Stimulated activated CD4-positive, alpha-beta T cell treated with anti-CD3 and anti-CD28 coated beads, Interleukin-15, amount 100 ng/mL, for 48 hours (primary cell): ENCODE results near the gene ANKMY1.

Source experiments
- DNase-seq, 2 donors: peaks; one replicate each; pipeline ENCODE4 v3.0.0-alpha.2; 2020; ENCODE audit warnings: low read depth in 2 of 2

The ANKMY1 gene

GRCh38 chr2:240460253-240460711 is 97.5 kb downstream of the ANKMY1 start:
- no peak for DNase-seq

GRCh38 chr2:240459401-240460252 is 98.2 kb downstream of the ANKMY1 start:
- DNase-seq, result no peak

GRCh38 chr2:240458900-240459391 is 98.8 kb downstream of the ANKMY1 start:
- no peak for DNase-seq

- DNase-seq, result no peak
Observed at GRCh38 chr2:240458044-240458899, 99.5 kb downstream of the ANKMY1 start.

DNA sequence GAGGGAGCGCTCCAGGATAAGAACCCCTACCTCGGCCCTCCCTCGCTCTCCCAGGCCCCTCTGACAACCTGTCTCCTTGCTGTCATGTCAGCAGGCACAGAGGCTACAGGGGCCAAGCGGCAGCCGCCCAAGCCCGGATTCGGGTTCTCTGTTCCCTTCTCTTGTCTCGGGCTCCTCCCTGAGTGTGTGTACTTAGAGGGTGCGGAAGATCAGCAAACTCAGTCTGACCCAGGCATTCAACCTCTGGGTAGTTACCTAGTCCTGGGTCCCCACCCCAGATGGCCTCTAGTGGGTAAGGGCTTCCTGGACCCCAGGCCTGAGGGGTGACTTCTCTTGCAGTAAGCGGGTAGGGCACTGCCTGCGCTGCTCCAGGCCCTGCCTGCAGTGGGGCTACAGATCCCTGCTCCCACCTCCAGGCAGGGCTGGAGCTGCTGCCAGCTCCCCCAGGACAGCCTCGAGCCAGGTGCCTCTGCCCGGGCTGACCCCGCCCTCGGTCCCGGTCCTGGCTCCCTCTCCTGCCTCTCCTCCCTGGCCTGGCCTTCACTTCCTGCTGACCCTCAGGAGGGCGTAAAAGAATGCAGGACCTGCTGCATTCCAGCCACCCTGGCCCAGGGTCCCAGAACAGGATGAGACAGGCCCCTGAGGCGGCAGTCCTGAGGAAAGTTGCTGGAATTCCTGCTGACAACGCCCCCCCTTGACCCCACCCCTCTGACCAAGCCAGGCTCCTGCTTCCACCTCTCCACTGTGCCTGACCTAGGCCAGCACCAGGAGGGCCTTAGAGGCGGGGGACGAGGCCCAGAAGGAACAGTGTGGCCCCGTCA is 100.4 kb downstream of the ANKMY1 start:
- DNase-seq, result no peak

GRCh38 chr2:240456447-240457222 is 101.2 kb downstream of the ANKMY1 start:
- no peak for DNase-seq

DNA sequence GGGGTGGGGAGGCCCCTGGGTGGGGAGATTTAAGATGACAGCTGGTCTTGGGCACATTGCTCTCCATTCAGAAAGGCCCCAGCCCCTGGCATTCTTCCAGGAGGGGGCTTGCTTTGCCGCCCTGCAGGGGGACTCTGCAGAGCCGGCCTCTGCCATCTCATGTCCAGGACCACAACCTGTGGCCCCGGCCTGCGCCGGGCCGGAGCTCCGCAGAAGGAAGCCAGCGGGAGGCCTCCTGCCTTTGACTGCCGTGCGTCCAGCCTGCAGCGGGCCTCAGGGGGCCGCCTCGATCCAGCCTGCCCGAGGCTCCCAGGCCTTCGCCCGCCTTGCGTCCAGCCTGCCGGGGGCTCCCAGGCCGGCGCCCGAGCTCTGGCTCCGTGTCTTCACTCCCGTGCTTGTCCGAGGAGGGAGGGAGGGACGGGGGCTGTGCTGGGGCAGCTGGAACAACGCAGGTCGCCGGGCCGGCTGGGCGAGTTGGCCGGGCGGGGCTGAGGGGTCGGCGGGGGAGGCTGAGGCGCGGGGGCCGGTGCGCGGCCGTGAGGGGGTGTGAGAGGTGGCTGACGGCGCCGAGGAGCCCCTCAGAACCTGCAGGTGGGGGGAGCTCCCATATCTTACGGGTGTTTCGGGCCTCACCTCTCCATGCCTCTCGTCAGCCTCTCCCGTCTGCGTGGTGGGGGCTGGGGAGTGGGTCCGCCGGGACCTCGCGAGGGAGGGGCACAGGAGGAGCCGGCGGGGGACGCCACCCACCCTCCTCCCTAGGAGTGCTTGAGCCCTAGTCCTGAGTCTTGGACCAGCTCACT is 101.9 kb downstream of the ANKMY1 start:
- DNase-seq, result no peak

DNA sequence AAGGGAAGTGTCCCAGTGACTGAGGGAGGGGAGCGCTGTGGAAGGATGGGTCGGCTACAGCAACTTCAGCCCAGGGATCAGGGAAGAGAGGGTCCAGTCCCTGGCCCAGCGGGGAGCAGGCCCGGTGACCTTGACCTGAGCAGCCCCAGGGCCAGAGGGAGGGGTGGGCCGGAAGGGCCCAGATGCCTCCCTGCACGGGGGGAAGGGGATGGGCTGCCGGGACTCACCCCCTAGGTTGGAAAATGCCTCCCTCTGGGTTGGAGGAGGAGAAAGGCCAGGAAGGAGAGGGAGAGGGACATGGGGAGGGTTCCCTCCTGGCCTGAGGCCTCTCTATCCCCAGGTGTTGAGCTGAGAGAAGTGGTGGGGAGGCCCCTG is 102.5 kb downstream of the ANKMY1 start:
- no peak for DNase-seq

DNA sequence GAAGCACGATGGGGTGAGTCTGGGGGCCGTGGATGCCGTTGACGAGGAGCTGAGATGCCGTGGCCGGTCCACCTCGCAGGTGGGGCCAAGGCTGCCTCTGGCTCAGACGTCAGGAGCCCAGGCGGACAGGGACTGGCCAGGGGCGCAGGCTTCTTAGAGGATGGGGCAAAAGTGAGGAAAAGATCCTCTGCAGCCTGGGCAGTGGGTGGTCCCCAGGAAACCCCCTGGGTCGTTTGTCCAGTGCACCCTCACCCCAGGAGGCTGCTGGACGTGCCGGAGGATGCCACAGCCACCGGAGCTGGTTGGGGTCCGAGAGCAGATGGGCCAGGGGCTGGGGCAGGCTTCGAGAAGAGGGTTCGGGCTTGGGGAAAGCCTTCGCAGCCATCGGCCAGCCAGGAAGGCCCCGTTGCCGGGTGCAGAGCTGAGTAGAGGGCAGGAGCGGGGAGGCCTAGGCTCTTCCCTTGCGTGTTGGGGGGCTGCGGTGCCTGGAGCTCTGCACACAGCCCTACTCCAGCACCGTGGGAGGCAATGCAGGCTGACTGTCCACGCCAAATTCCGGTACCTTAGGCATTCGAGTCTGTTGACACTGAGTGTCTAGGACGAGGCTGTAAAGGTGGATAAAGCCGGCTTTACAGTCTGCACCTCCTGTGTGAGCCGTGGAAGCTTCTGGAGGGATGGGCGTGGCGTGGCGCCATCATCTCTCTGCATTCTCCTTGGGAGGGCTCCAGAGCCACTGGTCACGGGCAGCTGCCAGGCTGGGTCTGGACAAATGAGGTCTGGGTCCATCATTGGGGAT is 103.5 kb downstream of the ANKMY1 start:
- no peak for DNase-seq

- no peak for DNase-seq
Observed at GRCh38 chr2:240453461-240454105, 104.2 kb downstream of the ANKMY1 start.

DNA sequence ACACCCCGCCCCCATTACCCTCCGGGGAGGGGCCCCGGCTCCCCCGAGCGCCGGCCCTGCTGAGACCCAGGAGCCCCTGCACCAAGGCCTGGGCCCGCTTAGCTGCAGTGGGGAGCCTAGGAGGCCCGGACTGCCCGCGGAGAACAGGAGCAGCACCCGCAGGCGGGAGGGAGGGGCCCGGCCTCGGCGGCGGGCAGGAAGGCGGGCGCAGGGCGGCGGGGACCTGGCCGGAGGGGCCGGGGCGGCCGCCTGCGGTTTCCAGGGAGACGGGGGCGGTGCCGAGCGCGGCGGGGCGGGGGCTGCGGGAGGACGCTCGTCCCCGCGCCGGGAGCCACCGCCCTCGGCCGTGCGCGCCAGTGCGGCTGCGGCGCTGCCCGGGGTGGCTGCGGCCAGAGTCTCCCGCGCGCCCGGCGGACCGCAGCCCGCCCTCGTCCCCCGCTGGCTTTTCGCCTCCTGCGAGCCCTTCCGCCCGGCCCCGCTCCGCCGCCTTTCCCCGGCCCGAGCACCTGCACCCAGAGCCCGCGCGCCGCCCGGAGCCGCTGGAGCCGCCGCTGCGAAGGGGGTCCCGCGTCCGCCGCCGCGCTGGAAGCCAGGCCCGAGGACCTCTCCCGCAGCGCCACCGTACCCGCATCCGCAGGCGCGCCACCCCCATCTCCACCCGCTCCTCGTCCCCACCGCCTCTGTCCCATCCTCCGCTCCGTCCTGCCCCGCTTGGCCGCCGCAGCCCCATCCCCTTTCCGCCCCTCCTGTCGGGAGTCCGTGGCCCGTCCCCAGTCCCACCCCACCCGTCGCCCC is 105.1 kb downstream of the ANKMY1 start:
- DNase-seq, result no peak

DNA sequence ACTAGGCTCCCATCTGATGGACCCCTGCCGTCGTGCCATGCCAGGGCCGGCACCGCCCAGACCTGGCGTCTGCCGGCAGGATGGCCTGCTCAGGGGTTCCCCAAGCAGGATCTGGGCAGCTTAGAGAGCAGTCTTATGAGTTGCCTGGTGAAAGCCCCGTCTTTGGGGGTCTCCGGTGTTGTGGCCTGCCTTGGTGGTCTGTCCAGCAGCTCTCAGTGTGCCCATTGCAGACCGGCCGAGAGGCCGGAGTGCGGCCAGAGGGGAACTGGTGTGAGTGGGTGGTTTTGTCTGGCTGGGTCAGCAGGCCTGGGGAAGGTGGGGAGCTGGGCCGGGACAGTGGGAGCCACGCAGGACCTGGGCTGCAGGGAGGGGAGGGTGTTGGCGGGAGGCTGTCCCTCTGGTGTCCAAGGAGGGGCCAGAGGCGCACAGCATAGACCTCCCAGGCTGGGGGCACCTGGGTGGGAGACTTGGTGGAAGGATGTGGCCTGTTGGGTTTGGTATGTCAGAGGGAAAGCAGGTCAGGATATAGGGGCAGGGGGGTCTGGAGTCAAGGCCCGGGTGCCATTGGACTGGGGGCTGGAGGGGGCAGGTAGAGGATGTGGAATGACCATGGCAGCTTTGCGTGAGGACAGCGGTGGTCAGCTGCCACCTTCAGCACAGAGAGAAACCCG is 105.9 kb downstream of the ANKMY1 start:
- no peak for DNase-seq

GRCh38 chr2:240451108-240451611 is 106.6 kb downstream of the ANKMY1 start:
- DNase-seq, result no peak

DNA sequence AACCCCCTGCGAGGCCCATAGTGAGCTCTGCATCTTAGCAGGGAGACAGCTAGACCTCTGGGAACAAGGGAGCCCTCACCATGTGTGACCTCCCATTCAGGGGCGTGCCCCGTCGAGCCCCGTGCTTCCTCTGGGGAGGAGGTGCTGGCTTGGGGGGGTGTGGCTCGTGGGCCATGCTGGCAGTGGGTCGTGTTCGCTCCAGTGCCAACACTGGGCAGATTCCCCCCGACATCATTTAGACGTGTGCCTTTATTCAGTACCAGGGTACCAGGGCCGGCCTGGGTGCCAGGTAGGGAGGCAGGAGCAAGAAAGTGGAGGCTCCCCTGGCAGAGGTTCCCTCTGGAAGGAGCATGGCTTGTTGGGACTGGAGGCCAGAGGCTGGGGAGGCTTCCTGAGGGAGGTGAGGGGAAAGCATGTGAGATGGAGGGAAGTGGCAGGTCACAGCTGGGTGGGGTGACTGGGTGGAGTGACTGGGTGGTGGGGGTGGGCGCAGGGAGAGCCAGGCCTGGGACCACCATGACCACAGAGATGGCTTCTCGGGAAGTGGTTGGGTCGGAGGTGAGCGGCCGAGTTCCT is 107.2 kb downstream of the ANKMY1 start:
- DNase-seq, result no peak

DNA sequence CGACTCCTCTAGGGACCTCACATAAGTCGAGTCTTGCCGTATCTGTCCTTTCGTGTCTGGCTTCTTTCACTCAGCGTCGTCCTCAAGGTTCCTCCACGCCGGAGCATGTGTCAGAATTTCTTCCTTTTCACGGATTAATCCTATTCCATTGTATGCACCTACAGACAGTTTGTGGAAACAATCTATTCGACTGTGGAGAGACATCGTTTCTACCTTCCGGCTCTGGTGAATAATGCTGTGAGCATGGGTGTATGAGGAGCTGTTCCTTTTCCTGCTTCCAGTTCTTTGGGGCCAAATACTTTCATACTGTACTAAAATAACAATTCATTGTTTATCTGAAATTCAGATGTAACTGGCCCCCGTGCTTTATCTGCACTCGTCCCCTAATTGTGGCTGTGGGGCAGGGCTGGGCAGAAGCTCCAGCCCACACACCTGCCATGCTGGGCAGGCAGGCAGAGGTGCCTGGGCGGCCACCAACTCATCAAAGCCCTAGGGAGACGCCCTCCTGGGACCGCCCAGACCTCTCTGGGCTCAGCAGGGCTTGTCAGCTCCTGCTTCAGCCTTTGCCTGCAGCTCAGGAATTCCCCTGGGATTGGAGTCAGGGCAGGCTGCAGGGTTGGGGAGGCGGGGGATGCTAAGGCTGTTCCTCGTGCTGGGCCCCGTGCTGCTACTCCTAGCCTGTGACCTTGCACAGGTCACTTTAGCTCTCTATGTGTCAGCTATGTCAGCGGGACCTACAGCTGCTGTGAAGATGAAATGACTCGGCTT is 107.8 kb downstream of the ANKMY1 start:
- DNase-seq, result no peak
